GM18499 (cell line): ENCODE results near the gene SUSD4.

ENCODE experiments used
- ATAC-seq: cut with Tn5 transposase; IDR thresholded peaks from one replicate; pipeline ENCODE4 v1.9.1; 2021; ENCODE audit warnings: moderate number of reproducible peaks; ENCODE audit not compliant: insufficient read depth, unreplicated experiment

Gene SUSD4

DNA sequence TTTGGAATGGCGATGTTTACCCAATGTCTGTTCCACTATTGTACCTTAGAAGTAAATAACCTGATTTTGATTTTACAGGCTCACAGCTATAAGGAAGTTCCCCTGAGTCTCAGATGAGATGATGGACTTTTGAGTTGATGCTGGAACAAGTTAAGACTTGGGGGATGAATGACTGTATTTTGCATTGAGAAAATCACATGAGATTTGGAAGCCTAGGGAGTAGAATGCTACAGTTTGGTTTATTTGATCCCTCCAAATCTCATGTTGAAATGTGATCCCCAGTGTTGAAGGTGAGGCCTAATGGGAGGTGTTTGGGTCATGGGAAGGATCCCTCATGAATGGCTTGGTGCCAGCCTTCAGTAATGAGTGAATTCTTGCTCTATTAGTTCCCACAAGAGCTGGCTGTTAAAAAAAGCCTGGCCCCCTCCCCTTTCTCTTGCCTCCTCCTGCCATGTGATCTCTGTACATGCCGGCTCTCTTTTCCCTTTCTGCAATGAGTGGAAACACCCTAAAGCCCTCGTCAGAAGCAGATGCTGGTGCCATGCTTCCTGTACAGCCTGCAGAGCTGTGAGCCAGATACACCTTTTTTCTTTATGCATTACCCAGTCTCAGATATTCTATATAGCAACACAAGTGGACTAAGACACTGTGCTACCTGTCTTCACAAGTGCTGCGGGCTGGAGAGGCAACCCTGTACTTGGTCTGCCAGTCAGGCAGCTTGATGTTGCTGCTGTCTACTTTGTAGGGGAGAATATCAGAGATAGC is 143.9 kb downstream of the SUSD4 start:
- ATAC-seq, result no peak

DNA sequence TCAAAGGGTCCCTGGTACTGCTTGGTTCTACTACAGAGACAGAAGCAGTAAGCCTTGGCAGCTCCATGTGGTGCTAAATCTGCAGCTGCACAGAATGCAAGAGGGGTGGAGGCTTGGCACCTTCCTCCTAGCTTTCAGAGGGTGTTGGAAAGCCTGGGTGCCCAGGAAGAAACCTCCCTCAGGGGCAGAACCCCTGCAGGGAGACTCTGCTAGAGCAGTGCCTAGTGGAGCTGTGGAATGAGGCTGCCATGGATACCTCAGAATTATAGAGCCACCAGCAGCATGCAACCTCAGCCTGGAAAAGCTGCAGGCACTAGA is 144.7 kb downstream of the SUSD4 start:
- no peak for ATAC-seq

DNA sequence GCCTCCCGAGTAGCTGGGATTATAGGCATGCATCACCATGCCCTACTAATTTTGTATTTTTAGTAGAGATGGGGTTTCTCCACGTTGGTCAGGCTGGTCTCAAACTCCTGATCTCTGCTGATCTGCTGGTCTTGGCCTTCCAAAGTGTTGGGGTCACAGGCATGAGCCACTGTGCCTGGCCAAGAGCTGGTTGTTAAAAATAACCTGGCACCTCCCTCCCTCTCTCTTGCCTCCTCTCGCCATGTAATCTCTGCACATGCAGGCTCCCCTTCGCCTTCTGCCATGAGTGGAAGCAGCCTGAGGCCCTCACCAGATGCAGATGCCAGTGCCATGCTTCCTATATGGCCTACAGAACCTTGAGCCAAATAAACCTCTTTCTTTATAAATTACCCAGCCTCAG is 146.2 kb downstream of the SUSD4 start:
- ATAC-seq, result no peak

GRCh38 chr1:223216531-223217205 is 147.3 kb downstream of the SUSD4 start:
- ATAC-seq, result no peak

- ATAC-seq, result no peak
These were observed 147.9 kb downstream of the SUSD4 start for GRCh38 chr1:223216074-223216473.

DNA sequence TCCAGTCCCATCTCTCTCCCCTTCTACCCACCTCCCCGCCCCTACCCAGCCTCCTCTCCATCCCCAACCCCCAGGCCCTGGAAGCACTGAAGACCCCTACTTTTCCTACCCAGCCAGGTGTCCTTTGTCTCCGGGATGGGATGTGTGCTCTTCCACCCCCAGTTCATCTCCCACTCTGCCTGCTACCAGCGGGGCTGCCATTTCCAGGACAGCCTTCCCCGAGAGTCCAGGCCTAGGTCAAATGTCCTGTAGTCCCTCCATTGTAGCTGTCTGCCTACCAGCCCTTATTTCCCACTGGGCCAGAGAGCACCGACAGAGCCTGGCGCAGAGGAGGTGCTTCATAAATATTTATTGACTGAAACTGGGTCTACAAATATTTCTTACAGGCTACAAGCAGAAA is 148.9 kb downstream of the SUSD4 start:
- no peak for ATAC-seq

DNA sequence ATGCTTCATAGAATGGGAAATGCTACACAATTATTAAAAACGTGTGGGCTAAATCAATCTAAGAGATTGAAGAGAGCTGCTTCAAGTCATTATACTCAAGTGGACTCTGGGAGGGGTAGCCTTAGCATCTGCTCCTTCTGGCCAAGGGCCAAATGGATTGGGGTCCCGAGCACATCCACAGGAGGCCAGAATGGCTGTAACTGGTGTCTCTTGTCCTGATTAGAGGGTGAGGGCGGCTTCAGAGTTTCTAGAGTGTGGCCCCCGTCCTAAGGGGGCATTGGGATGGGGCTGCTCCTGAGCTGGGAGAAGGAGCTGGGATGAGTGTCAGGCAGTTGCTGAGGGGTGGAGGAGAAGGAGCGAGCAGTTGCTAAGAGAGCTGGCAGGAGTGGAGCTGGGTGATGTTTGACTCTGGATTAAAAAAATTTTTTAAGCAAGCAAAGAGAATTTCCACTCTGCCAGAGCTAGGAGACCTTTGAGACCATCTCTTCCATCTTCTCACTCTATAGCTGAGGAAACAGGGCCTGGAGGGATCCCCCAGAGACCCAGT is 149.6 kb downstream of the SUSD4 start:
- no peak for ATAC-seq

- no peak for ATAC-seq
These were observed 151.5 kb downstream of the SUSD4 start for GRCh38 chr1:223212441-223212840.

DNA sequence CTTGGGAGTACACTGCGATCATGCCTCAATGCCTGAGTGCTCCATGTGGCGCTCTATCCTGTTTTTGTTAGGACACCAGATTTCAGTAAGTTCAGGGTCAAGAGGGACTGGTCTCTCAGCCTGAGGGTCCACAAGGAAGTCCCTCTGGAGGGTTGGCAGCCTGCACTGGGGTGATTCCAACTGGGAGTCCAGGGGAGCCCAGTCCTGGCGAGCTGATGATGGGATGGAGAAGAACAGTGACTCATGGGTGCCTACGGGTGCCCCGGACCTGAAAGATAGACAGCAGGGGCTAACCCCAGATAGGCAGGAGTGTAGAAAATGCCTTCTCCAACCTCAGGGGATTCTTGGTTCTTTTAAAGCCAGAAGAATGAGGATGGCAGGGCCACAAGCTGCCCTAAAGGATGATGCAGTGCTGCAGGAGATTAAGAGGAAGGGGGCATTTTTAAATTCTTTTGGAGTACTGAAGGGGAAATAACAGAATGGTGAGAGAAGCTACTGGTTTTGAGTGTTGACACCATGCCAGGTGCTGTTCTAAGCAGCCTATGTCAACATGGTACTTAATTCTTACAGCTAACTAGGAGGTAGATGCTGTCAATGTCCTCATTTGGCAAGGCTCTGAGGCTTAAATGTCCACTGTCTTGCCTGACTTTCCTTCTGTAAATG is 152.5 kb downstream of the SUSD4 start:
- ATAC-seq, result no peak

DNA sequence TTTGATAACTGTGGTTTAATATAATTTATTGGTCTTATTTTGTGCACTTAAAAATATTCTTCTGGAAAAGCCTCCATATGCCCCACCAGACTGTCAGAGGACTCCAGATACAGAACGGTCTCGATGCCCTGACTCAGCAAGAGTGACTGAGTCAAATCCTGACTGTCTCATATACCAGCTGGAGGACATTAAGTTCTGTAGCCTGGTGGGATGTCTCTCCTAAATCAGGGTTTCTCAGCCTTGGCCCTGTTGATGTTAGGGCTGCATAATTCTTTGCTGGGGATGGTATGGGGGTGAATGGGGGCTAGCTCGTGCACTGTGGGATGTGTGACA is 153.2 kb downstream of the SUSD4 start:
- ATAC-seq, result no peak

GRCh38 chr1:223209992-223210787 is 153.8 kb downstream of the SUSD4 start:
- ATAC-seq, result no peak

DNA sequence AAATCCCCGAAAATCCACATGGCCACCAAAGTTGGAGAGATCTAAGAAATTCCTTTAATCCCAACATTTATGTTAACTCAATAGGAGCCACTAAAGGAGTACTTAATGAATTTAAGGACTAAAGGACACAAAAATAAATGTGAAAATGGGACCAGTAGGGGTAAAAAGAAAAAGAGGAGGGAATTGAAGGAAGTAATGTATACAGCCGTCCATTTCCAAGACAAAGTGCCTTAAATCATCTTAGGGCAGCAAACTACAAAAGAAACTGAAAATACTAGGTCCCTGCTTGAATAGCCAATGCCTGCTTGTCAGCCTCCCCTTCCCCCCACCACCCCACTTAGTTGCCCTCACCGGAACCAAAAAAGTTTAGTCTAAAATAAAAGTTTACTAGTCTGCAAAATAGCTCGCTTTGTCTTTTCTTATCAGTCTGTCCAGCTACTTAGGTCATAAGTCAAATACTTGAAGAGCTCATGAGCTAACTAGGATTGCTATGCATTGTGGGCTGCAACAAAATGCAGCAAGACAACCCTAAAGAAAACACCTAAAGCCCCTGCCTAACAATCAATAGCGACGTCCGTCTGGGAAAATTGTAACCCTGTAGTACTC is 154.6 kb downstream of the SUSD4 start:
- no peak for ATAC-seq

GRCh38 chr1:223208164-223209076 is 155.6 kb downstream of the SUSD4 start:
- ATAC-seq, result no peak

GRCh38 chr1:223207293-223208066 is 156.5 kb downstream of the SUSD4 start:
- no peak for ATAC-seq

GRCh38 chr1:223204424-223204823 is 159.6 kb downstream of the SUSD4 start:
- no peak for ATAC-seq

- no peak for ATAC-seq
These were observed 160.3 kb downstream of the SUSD4 start for GRCh38 chr1:223203694-223204093.

DNA sequence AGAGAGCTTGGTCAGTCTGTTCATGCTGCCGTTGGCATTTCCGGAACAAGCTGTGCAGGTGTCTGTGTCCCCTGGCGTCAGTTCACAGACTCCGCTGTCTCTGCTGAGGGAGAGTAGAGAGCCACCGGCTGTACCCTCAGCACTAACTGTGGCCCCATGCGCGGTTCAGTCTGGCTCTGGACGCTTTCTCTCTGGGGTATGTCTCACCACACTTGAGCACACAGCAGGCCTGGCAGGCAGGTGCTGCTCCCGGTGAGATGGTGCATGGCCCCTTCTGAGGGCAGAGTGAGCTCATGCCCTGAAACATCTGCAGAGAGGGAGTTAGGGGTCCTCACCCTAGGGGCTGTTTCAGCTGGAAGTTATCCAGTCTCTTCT is 161.0 kb downstream of the SUSD4 start:
- ATAC-seq, result no peak

GRCh38 chr1:223202376-223203033 is 161.5 kb downstream of the SUSD4 start:
- no peak for ATAC-seq
